Vagina (tissue), 2 donors: Measurements from ENCODE around the gene PPP1R15B. TPM values are rescaled to one million over a fixed set of nuclear protein-coding genes. Genes with fewer than 3 reads are reported as not detected.

ENCODE experiments used
- DNase-seq, 2 donors: peaks; one replicate each; pipeline ENCODE4 v3.0.0-alpha.2; 2017; ENCODE audit errors: extremely low spot score in 2 of 2
- H3K27ac ChIP-seq: fragments of 200-600 bp; sonication (generic); one replicate; pipeline ENCODE4 v1.5.1; 2019
- H3K27me3 ChIP-seq: fragments of 200-600 bp; sonication (generic); one replicate; pipeline ENCODE4 v1.5.1; 2019
- H3K36me3 ChIP-seq, 2 donors: fragments of 200-600 bp; sonication (generic); one replicate each; pipeline ENCODE4 v1.5.1; 2017 to 2019
- H3K4me1 ChIP-seq: fragments of 200-600 bp; sonication (generic); one replicate; pipeline ENCODE4 v1.5.1; 2019
- H3K4me3 ChIP-seq, 2 donors: fragments of 200-600 bp; sonication (generic); 1 replicate in 1 of 2; 2 replicates in 1 of 2; pipeline ENCODE4 v1.5.1; 2016 to 2019
- H3K9me3 ChIP-seq: fragments of 200-600 bp; sonication (generic); one replicate; pipeline ENCODE4 v1.5.1; 2019
- POLR2A ChIP-seq, 2 donors: fragments of 450-650 bp; IDR thresholded peaks; one replicate each; pipeline ENCODE4 v1.6.1; 2017; ENCODE audit warnings: antibody characterized with exemption in 2 of 2, mild to moderate bottlenecking in 2 of 2, moderate library complexity in 2 of 2
- POLR2AphosphoS5 ChIP-seq, 2 donors: sonication (generic); formaldehyde crosslinking; IDR thresholded peaks; one replicate each; pipeline ENCODE4 v1.9.0; 2017; ENCODE audit warnings: antibody characterized with exemption in 2 of 2, mild to moderate bottlenecking in 2 of 2, low read depth in 1 of 2; ENCODE audit not compliant: insufficient read depth in 1 of 2
- intact Hi-C: fragments of 100-400 bp; cut with DNase I; formaldehyde crosslinking; loops from one replicate; pipeline ENCODE4 v1.15.1; 2023
- total RNA-seq: library from RNA; depleted of rRNA; stranded (reverse); fragments of >200 nt; gene quantifications from one replicate; pipeline ENCODE4 v1.2.3, GENCODE V29; 2016
- TF ChIP-seq, protein P1 (sequence below), 3 experiments: fragments of 450-650 bp in 2 of 3; fragments of 200-600 bp in 1 of 3; sonication (generic) in 1 of 3; IDR thresholded peaks; one replicate each; pipeline ENCODE4 v1.5.1; 2017 to 2019; ENCODE audit warnings: antibody characterized with exemption in 3 of 3, mild to moderate bottlenecking in 2 of 3, moderate library complexity in 2 of 3

PPP1R15B gene
- total RNA-seq, 1 donor from 2014 or later = 42.0 TPM

DNA sequence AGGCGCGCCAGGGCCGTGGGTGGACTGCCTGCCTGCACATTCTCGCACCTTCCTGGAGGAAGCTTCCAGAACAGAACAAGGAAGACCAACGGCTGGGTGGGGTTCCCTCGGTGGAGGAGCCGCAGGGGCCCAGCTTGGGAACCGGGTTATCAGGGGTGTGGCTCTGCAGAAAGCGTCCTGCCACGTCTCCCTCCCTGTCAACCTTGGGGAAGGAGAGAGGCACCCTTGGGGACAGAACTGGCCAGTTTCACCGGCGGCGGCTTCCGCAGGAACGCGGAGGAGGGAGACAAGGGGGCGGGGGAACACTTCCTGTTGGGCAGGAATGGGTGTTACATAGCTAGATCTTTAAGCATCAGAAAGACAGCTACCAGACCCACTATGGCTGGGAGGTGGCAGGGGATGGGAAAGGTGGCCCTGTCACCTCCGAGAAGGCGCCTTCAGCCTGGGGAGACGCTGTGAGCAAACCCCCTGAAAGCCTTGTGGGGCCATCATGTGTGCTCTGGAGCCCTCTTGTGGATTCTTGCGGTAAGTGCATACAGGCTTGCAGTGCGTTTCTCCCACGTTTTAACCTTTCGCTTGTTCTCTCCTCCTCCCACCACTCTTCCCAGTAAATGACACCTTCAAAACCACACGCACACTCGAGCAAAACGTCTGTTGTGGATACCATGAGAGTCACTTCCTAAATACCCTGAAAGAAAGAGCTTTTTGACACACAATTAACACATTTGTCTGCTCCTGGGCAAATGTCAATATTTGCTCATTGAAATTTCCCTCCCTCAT, 48.1 kb downstream of the PPP1R15B start:
- no peaks in the 10 kb centered on the region for H3K27me3 ChIP-seq

DNA sequence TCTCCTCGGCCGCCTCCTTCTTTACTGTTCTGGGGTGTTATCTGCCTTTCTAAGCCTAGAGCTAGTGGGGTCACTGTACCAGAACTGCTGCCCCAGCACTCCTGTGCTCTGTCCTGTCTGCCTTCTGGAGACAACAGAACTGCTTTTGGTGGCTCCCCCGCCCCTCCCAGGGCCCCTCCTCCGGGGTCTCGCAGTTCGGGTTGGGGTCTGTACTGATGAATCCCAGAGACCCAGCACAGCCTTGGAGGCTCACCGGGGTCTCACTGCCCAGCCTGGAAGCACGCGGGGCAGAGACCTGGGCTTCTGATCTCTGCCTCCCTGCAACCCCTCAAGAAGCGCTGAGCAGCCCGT, 48.7 kb downstream of the PPP1R15B start:
- no peak for TF ChIP-seq POLR2A (IDR thresholded peaks at IDR 0.05)
- TF ChIP-seq, protein P1, sequence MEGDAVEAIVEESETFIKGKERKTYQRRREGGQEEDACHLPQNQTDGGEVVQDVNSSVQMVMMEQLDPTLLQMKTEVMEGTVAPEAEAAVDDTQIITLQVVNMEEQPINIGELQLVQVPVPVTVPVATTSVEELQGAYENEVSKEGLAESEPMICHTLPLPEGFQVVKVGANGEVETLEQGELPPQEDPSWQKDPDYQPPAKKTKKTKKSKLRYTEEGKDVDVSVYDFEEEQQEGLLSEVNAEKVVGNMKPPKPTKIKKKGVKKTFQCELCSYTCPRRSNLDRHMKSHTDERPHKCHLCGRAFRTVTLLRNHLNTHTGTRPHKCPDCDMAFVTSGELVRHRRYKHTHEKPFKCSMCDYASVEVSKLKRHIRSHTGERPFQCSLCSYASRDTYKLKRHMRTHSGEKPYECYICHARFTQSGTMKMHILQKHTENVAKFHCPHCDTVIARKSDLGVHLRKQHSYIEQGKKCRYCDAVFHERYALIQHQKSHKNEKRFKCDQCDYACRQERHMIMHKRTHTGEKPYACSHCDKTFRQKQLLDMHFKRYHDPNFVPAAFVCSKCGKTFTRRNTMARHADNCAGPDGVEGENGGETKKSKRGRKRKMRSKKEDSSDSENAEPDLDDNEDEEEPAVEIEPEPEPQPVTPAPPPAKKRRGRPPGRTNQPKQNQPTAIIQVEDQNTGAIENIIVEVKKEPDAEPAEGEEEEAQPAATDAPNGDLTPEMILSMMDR (IDR thresholded peaks at IDR 0.05) = no peak
- TF ChIP-seq POLR2AphosphoS5 (IDR thresholded peaks at IDR 0.05; ENCODE audit: insufficient read depth in 1 of 2, low read depth in 1 of 2) = no peak
- Histone ChIP-seq H3K4me3 (peak overlapping the region; percentile 38 to 49), H3K27ac (peak overlapping the region; percentile 73), H3K27me3 (no peaks in the 10 kb centered on the region), H3K4me1 (peaks cover 22% of the 10 kb centered on the region), H3K36me3 (no peaks in the 10 kb centered on the region), H3K9me3 (no peaks in the 10 kb centered on the region)
- intact Hi-C loops = loop anchor here (5.0 kb wide), 3 partner anchors 101 to 201 kb away; no protein-coding TSS in a partner anchor
- DNase-seq = no peak

More for the DNA sequence above, 48.1 kb downstream of the PPP1R15B start:
- H3K36me3 ChIP-seq = no peaks in the 10 kb centered on the region
- DNase-seq = no peak
- peaks cover 22% of the 10 kb centered on the region for H3K4me1 ChIP-seq
- H3K27ac ChIP-seq = peak overlapping the region; percentile 73
- intact Hi-C loops = loop anchor here (5.0 kb wide), 3 partner anchors 101 to 201 kb away; no protein-coding TSS in a partner anchor
- no peaks in the 10 kb centered on the region for H3K9me3 ChIP-seq
- TF ChIP-seq, protein P1 (IDR thresholded peaks at IDR 0.05) = peak; percentile 94 to 99 (median 97)
- TF ChIP-seq POLR2A (IDR thresholded peaks at IDR 0.05) = no peak
- peak; percentile 50 to 62 for TF ChIP-seq POLR2AphosphoS5 (IDR thresholded peaks at IDR 0.05; ENCODE audit: insufficient read depth in 1 of 2, low read depth in 1 of 2)
- H3K4me3 ChIP-seq = peak overlapping the region; percentile 38 to 49

DNA sequence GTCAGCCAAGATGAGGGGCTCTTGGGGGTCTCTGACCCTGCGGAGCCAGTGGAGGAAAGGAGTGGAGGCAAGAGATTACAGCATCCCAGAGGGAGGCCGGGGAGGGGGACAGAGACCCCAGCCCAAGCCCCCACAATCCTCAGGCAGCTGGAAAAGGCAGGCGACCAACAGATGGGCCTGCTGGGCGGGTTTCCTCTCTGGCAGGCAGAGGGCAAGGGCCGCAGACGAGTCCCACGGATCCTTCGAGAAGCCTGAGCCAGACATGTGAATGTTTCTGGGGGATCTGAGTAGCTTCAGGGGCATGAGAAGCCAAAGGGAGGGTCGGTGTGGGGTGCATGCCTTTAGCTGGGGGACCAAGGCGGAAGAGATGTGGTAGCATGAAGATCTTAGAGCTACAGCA, 49.8 kb downstream of the PPP1R15B start:
- intact Hi-C loops = loop anchor here (5.0 kb wide), 3 partner anchors 99 to 199 kb away; no protein-coding TSS in a partner anchor
- no peaks in the 10 kb centered on the region for H3K9me3 ChIP-seq
- TF ChIP-seq POLR2A (IDR thresholded peaks at IDR 0.05) = no peak

DNA sequence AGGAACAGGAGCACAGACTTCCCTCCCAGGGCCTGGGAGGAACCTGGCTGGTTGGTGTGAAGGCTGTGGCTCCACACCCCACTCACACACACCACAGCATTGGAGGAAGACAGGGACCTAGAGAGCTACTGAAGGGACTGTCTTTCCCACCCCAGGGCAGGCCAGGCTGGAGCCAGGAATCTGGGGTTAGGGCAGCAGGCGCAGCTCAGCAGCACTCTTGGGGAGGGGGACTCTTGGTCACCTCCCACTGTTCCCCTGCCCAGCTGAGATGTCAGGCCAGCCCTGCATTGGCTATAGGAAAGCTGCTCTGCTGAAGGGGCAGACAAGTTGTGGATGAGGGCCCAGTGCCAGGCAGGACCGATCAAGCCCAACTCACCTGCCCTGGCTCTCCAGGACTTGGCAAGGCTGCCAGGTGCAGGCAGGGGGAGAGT, 50.3 kb downstream of the PPP1R15B start:
- Histone ChIP-seq H3K27ac (no peak overlapping the region), H3K27me3 (no peaks in the 10 kb centered on the region), H3K4me3 (no peak overlapping the region), H3K4me1 (peaks cover 22% of the 10 kb centered on the region), H3K36me3 (no peaks in the 10 kb centered on the region), H3K9me3 (no peaks in the 10 kb centered on the region)
- no peak for DNase-seq
- TF ChIP-seq POLR2A (IDR thresholded peaks at IDR 0.05) (no peak), POLR2AphosphoS5 (IDR thresholded peaks at IDR 0.05; ENCODE audit: insufficient read depth in 1 of 2, low read depth in 1 of 2) (no peak)
- TF ChIP-seq, protein P1 (IDR thresholded peaks at IDR 0.05) = no peak
- intact Hi-C loops = loop anchor here (5.0 kb wide), 3 partner anchors 99 to 199 kb away; no protein-coding TSS in a partner anchor

More for the DNA sequence above, 49.8 kb downstream of the PPP1R15B start:
- Histone ChIP-seq H3K27me3 (no peaks in the 10 kb centered on the region), H3K27ac (no peak overlapping the region), H3K4me1 (peaks cover 22% of the 10 kb centered on the region), H3K36me3 (no peaks in the 10 kb centered on the region), H3K4me3 (no peak overlapping the region)
- DNase-seq = no peak

DNA sequence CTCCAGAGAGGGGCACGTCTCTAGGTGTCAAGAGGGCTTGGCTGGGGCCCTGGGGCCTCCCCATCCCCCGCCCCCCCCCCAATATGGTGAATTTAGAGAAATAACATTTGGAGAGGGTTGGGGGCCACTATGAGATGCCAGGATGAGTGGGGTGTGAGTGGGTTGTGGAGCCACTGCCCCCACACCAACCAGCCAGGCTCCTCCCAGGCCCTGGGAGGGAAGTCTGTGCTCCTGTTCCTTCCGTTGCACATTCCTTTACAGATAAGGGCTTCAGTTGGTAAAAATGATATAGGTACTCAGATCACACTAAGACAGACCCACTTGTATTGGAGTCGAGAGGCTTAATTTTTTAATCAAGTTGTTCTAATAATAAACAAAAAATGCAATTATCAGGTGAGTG, 51.3 kb downstream of the PPP1R15B start:
- H3K36me3 ChIP-seq = no peaks in the 10 kb centered on the region
- intact Hi-C loops = loop anchor here (5.0 kb wide), 3 partner anchors 98 to 198 kb away; no protein-coding TSS in a partner anchor
- no peaks in the 10 kb centered on the region for H3K27me3 ChIP-seq
- H3K27ac ChIP-seq = peak overlapping the region; percentile 24
- H3K4me3 ChIP-seq = peak overlapping the region in 1 of 2 donors; percentile 33
- TF ChIP-seq, protein P1 (IDR thresholded peaks at IDR 0.05) = no peak
- TF ChIP-seq POLR2A (IDR thresholded peaks at IDR 0.05) = no peak
- no peak for TF ChIP-seq POLR2AphosphoS5 (IDR thresholded peaks at IDR 0.05; ENCODE audit: insufficient read depth in 1 of 2, low read depth in 1 of 2)
- H3K4me1 ChIP-seq = peaks cover 22% of the 10 kb centered on the region
- no peaks in the 10 kb centered on the region for H3K9me3 ChIP-seq
- no peak for DNase-seq
